Measurements from ENCODE around the gene FAM98A. TPM values are rescaled to one million over a fixed set of nuclear protein-coding genes. Genes with fewer than 3 reads are reported as not detected.

FAM98A gene
- total and polyA plus RNA-seq, 7 experiments from 2014 or later = 15.4 to 36.0 (median 22.7) TPM

DNA sequence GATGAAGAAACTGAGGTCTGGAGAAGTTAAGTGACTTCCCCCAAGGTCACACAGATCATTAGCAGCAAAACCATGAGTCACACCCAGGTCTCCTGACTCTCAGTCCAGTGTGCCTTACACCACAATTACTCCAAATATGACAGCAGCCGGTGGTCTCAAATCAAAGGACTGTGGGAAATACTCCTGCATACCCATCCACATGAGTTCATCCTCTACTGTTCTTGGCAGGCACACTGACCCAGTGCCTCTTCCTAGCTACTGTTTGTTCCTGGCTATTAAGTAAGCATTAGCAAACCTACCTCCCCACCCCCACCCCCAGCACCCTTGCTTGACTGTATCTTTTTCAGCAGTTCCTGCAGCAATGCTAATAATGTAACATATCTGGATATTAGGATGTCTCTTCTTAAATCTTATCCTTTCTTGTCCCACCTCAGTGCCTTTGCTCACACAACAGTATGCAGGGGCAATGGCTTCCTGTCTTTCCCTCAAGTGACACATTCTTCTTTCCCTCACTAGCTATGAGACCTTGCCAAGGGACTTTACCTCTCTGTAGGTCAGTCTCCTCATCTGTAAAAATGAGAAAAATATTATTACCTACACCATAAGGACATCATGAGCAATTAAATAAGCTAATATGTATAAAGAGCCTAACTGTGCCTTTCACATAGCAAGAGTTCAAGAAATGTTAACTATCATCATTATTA is 46.2 kb downstream of the FAM98A start:
- no peaks in the 10 kb centered on the region for H3K27me3 Mint-ChIP-seq
- Histone ChIP-seq H3K36me3 (ENCODE audit: control insufficient read depth in 2 of 3, insufficient read depth in 3 of 3, low read length in 3 of 3) (no peaks in the 10 kb centered on the region), H3K4me3 (ENCODE audit: low read length) (no peak overlapping the region), H3K27ac (ENCODE audit: low read depth, low read length) (no peak overlapping the region), H3K27me3 (ENCODE audit: control insufficient read depth in 2 of 2, insufficient read depth in 2 of 2, low read length in 2 of 2) (no peaks in the 10 kb centered on the region), H3K9me3 (ENCODE audit: control insufficient read depth in 2 of 3, low read length in 3 of 3) (no peaks in the 10 kb centered on the region), H3K4me1 (ENCODE audit: control insufficient read depth in 2 of 2, insufficient read depth in 2 of 2, low read length in 2 of 2) (no peaks in the 10 kb centered on the region)
- H3K27ac Mint-ChIP-seq = no peak overlapping the region
- POLR2A ChIA-PET = no interaction called here
- peaks cover 0 to 18% (median 15%) of the 10 kb centered on the region in 5 donors for H3K36me3 Mint-ChIP-seq
- DNase-seq = no peak
- peaks cover 0 to 3% (median 0%) of the 10 kb centered on the region in 11 donors for H3K9me3 Mint-ChIP-seq
- CTCF ChIA-PET = no interaction called here
- no peak overlapping the region for H3K4me3 Mint-ChIP-seq
- intact Hi-C loops (cut with micrococcal nuclease) = no loop called here
- H3K4me1 Mint-ChIP-seq = peaks cover 0 to 6% (median 0%) of the 10 kb centered on the region in 7 donors
- ATAC-seq = no peak

DNA sequence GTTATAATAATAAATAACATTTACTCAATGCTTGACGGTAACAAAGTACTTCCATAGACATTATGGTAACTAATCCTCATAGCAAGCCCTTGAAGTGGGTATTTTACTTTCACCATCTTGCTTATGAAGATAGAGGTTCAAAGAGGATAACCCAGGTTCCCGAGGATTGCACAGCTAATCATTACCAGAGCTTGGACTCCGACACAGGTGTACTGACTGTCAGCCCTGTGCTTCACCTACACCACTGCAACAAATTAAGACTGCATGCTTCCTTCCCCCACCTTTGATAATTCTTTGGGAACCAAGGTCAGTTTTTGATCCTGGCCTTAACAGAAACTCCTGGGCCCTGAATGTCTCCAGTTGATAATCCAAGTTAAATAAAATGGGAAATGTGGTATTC is 48.9 kb downstream of the FAM98A start:
- no peaks in the 10 kb centered on the region for H3K27me3 Mint-ChIP-seq
- Histone ChIP-seq H3K27ac (ENCODE audit: low read depth, low read length) (no peak overlapping the region), H3K4me3 (ENCODE audit: low read length) (no peak overlapping the region), H3K36me3 (ENCODE audit: control insufficient read depth in 2 of 3, insufficient read depth in 3 of 3, low read length in 3 of 3) (no peaks in the 10 kb centered on the region), H3K27me3 (ENCODE audit: control insufficient read depth in 2 of 2, insufficient read depth in 2 of 2, low read length in 2 of 2) (no peaks in the 10 kb centered on the region), H3K9me3 (ENCODE audit: control insufficient read depth in 2 of 3, low read length in 3 of 3) (no peaks in the 10 kb centered on the region), H3K4me1 (ENCODE audit: control insufficient read depth in 2 of 2, insufficient read depth in 2 of 2, low read length in 2 of 2) (no peaks in the 10 kb centered on the region)
- ChIA-PET CTCF (interaction anchor here (0.7 kb wide), 1 partner anchor 584 kb away, joined by 3 read pairs; no protein-coding TSS in a partner anchor), POLR2A (no interaction called here)
- H3K36me3 Mint-ChIP-seq = peaks cover 0 to 26% (median 12%) of the 10 kb centered on the region in 5 donors
- DNase-seq = no peak
- peaks cover 0 to 3% (median 0%) of the 10 kb centered on the region in 11 donors for H3K9me3 Mint-ChIP-seq
- H3K27ac Mint-ChIP-seq = no peak overlapping the region
- no peak overlapping the region for H3K4me3 Mint-ChIP-seq
- peaks cover 0 to 6% (median 0%) of the 10 kb centered on the region in 7 donors for H3K4me1 Mint-ChIP-seq
- ATAC-seq = no peak
- intact Hi-C loops (cut with micrococcal nuclease) = no loop called here

DNA sequence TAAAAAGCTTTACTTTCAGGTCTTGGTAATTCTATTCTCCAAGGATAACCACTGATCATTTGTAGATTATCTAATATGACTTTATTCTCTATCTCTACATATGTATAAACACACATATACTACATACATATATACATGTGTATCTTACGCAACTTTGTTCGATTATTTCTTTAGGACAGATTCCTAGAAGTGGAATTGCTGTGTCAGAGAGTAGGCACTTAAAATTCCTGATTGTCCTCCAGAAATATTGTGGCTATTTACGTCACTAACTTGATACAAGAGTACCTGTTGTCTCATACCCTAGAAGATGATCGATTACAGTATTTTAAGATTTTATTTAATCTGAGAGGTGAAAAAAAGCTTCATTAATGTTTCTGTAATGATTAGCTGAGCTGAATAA is 57.9 kb downstream of the FAM98A start:
- intact Hi-C loops (cut with micrococcal nuclease) = no loop called here
- H3K9me3 Mint-ChIP-seq = peaks cover 0 to 6% (median 0%) of the 10 kb centered on the region in 11 donors
- Histone ChIP-seq H3K4me3 (ENCODE audit: low read length) (no peak overlapping the region), H3K27ac (ENCODE audit: low read depth, low read length) (no peak overlapping the region), H3K36me3 (ENCODE audit: control insufficient read depth in 2 of 3, insufficient read depth in 3 of 3, low read length in 3 of 3) (no peaks in the 10 kb centered on the region), H3K4me1 (ENCODE audit: control insufficient read depth in 2 of 2, insufficient read depth in 2 of 2, low read length in 2 of 2) (no peaks in the 10 kb centered on the region), H3K9me3 (ENCODE audit: control insufficient read depth in 2 of 3, low read length in 3 of 3) (no peaks in the 10 kb centered on the region), H3K27me3 (ENCODE audit: control insufficient read depth in 2 of 2, insufficient read depth in 2 of 2, low read length in 2 of 2) (no peaks in the 10 kb centered on the region)
- ATAC-seq = no peak
- ChIA-PET CTCF (no interaction called here), POLR2A (no interaction called here)
- no peak overlapping the region for H3K4me3 Mint-ChIP-seq
- H3K36me3 Mint-ChIP-seq = peaks cover 0 to 35% (median 11%) of the 10 kb centered on the region in 5 donors
- no peak for DNase-seq
- H3K27me3 Mint-ChIP-seq = no peaks in the 10 kb centered on the region
- no peak overlapping the region for H3K27ac Mint-ChIP-seq
- no peaks in the 10 kb centered on the region for H3K4me1 Mint-ChIP-seq

DNA sequence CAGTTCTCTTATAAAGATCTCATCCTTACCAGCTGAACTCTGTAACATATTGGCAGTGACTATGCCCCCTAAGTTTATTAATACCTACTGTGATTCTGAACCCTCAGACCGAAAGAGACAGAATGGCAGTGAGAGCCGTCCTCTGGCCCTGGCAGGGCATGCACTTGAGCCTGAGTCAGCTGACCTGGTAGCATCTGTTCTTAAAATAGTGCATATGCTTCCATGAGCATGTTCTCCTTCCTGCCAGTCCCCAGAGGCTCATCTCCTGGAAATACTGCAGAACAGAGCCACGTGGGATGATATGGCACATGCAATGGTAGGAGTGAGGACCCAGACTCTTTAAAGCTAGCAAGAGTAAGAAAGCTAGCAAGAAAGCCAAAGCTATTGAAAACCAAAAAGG is 63.7 kb downstream of the FAM98A start:
- Mint-ChIP-seq H3K27ac (no peak overlapping the region), H3K4me3 (no peak overlapping the region), H3K36me3 (peaks cover 0 to 14% (median 3%) of the 10 kb centered on the region in 5 donors), H3K4me1 (no peaks in the 10 kb centered on the region), H3K9me3 (peaks cover 0 to 6% (median 0%) of the 10 kb centered on the region in 11 donors), H3K27me3 (no peaks in the 10 kb centered on the region)
- CTCF ChIA-PET = no interaction called here
- no peak for DNase-seq
- no peak for ATAC-seq
- no peaks in the 10 kb centered on the region for H3K27me3 ChIP-seq (ENCODE audit: control insufficient read depth in 2 of 2, insufficient read depth in 2 of 2, low read length in 2 of 2)
- no peak overlapping the region for H3K27ac ChIP-seq (ENCODE audit: low read depth, low read length)
- intact Hi-C loops (cut with micrococcal nuclease) = no loop called here
- POLR2A ChIA-PET = no interaction called here
- H3K36me3 ChIP-seq (ENCODE audit: control insufficient read depth in 2 of 3, insufficient read depth in 3 of 3, low read length in 3 of 3) = no peaks in the 10 kb centered on the region
- no peaks in the 10 kb centered on the region for H3K4me1 ChIP-seq (ENCODE audit: control insufficient read depth in 2 of 2, insufficient read depth in 2 of 2, low read length in 2 of 2)
- H3K4me3 ChIP-seq (ENCODE audit: low read length) = no peak overlapping the region
- no peaks in the 10 kb centered on the region for H3K9me3 ChIP-seq (ENCODE audit: control insufficient read depth in 2 of 3, low read length in 3 of 3)

Other genes with a start within 250 kb of the FAM98A start
- gene RASGRP3, start 122.7 kb downstream of the FAM98A start, total RNA-seq = 10 to 100 TPM in 2 of 5 experiments, 1 to 10 TPM in 3; 1.4 to 14.2 (median 7.1) TPM
- 1 to 10 TPM; 2.5 to 3.1 TPM for gene RASGRP3, start 122.7 kb downstream of the FAM98A start, polyA plus RNA-seq